ENCODE measurements around the gene TTBK1.

TTBK1 gene

GRCh38 chr6:43273707-43274106, 30.4 kb downstream of the TTBK1 start:
- no peak for DNase-seq (ENCODE audit: low spot score)

- DNase-seq (ENCODE audit: low spot score) = no peak
Measured at GRCh38 chr6:43274127-43274915, 31.0 kb downstream of the TTBK1 start.

- DNase-seq (ENCODE audit: low spot score) = peak; percentile 91
Measured at GRCh38 chr6:43274916-43275597, 31.8 kb downstream of the TTBK1 start.

GRCh38 chr6:43275801-43276576, 32.7 kb downstream of the TTBK1 start:
- DNase-seq (ENCODE audit: low spot score) = no peak

GRCh38 chr6:43276577-43277305, 33.5 kb downstream of the TTBK1 start:
- no peak for DNase-seq (ENCODE audit: low spot score)

GRCh38 chr6:43277306-43277642, 34.0 kb downstream of the TTBK1 start:
- no peak for DNase-seq (ENCODE audit: low spot score)

GRCh38 chr6:43277643-43278523, 34.6 kb downstream of the TTBK1 start:
- no peak for DNase-seq (ENCODE audit: low spot score)

- DNase-seq (ENCODE audit: low spot score) = no peak
Measured at GRCh38 chr6:43278524-43279078, 35.3 kb downstream of the TTBK1 start.

- no peak for DNase-seq (ENCODE audit: low spot score)
Measured at GRCh38 chr6:43280234-43280633, 37.0 kb downstream of the TTBK1 start.

- no peak for DNase-seq (ENCODE audit: low spot score)
Measured at GRCh38 chr6:43282060-43282459, 38.8 kb downstream of the TTBK1 start.

GRCh38 chr6:43282636-43283513, 39.6 kb downstream of the TTBK1 start:
- no peak for DNase-seq (ENCODE audit: low spot score)

GRCh38 chr6:43283514-43283901, 40.2 kb downstream of the TTBK1 start:
- DNase-seq (ENCODE audit: low spot score) = no peak

GRCh38 chr6:43283905-43284304, 40.6 kb downstream of the TTBK1 start:
- DNase-seq (ENCODE audit: low spot score) = no peak

- DNase-seq (ENCODE audit: low spot score) = no peak
Measured at GRCh38 chr6:43284991-43285781, 41.9 kb downstream of the TTBK1 start.

- DNase-seq (ENCODE audit: low spot score) = no peak
Measured at GRCh38 chr6:43285832-43286231, 42.6 kb downstream of the TTBK1 start.

GRCh38 chr6:43286456-43286979, 43.2 kb downstream of the TTBK1 start:
- no peak for DNase-seq (ENCODE audit: low spot score)

- no peak for DNase-seq (ENCODE audit: low spot score)
Measured at GRCh38 chr6:43286980-43287716, 43.9 kb downstream of the TTBK1 start.
